Erythroblast (primary cell): ENCODE results near the gene ADAM22.

ENCODE experiments used
- GATA1 ChIP-seq: IDR thresholded peaks from 2 replicates; pipeline ENCODE4 v1.6.1; 2011; ENCODE audit warnings: low read depth, mild to moderate bottlenecking, control low read depth, low read length, moderate library complexity
- POLR2A ChIP-seq: IDR thresholded peaks from 2 replicates; pipeline ENCODE4 v1.6.1; 2011; ENCODE audit warnings: mild to moderate bottlenecking, low read length

DNA sequence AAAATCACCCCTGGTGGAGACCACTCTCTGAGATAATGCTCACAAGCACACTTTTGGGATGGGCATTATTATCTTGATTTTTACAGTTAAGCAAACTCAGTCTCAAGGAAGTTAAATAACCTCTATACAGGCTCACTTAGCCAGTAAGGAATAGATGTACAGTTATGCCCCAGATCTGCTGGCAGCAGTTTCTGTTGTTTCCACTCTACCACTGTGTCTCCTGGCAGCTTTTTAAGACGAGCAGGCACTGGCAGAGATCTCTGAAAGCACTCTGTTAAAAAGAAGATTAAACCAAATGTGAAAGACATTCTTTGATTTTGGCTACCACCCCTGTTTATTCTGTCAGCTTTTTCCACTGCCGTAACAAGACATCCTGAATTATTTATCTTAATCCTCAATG is 212.6 kb downstream of the ADAM22 start:
- TF ChIP-seq POLR2A (no peak), GATA1 (no peak)
